ENCODE measurements around the gene GID8.

DNA sequence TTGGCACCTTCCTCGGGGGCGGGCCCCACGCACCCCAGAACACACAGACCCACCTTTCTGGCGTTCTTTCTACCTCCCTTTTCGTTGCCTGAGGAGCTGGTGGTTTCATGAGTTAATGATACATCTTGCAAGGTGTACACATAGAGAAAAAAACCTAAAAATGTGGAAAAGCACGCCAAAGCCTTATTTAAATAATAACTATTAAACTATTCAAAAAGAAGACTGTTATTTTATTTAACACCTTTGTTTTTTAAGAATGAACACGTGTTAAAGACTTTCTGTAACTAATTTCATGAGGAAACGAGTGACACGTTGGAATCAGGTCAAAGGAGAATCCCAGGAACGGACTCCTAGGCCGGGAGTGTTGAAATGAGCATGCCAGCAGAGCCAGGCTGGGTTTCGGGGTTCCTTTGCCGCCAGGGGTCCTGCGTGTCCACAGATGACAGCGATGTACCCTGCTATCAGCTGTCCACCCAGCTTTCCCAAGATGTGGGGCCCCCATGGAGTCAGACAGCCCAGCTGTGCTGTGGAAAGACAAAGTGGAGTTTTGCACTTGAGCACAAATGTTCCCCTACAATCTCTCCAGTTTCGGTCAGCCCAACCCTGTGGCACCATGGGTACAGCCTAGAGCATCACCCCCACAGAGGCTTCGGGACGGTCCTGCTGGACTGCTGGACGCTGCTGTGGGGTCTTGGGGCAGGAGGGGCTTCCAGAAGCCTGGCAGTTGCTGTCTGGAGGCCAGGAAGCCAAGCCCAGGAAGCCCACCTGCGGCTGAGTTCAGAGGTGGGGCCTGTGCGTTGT is 30.6 kb downstream of the GID8 start:
- TF ChIP-seq POLR2AphosphoS5 (IDR thresholded peaks at IDR 0.05) (no peak), EP300 (conservative IDR thresholded peaks at IDR 0.05; ENCODE audit: poor library complexity, severe bottlenecking) (no peak)
- TF ChIP-seq, protein P1, sequence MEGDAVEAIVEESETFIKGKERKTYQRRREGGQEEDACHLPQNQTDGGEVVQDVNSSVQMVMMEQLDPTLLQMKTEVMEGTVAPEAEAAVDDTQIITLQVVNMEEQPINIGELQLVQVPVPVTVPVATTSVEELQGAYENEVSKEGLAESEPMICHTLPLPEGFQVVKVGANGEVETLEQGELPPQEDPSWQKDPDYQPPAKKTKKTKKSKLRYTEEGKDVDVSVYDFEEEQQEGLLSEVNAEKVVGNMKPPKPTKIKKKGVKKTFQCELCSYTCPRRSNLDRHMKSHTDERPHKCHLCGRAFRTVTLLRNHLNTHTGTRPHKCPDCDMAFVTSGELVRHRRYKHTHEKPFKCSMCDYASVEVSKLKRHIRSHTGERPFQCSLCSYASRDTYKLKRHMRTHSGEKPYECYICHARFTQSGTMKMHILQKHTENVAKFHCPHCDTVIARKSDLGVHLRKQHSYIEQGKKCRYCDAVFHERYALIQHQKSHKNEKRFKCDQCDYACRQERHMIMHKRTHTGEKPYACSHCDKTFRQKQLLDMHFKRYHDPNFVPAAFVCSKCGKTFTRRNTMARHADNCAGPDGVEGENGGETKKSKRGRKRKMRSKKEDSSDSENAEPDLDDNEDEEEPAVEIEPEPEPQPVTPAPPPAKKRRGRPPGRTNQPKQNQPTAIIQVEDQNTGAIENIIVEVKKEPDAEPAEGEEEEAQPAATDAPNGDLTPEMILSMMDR (IDR thresholded peaks at IDR 0.05; ENCODE audit: poor library complexity, severe bottlenecking) = no peak
- TF ChIP-seq, protein P2, sequence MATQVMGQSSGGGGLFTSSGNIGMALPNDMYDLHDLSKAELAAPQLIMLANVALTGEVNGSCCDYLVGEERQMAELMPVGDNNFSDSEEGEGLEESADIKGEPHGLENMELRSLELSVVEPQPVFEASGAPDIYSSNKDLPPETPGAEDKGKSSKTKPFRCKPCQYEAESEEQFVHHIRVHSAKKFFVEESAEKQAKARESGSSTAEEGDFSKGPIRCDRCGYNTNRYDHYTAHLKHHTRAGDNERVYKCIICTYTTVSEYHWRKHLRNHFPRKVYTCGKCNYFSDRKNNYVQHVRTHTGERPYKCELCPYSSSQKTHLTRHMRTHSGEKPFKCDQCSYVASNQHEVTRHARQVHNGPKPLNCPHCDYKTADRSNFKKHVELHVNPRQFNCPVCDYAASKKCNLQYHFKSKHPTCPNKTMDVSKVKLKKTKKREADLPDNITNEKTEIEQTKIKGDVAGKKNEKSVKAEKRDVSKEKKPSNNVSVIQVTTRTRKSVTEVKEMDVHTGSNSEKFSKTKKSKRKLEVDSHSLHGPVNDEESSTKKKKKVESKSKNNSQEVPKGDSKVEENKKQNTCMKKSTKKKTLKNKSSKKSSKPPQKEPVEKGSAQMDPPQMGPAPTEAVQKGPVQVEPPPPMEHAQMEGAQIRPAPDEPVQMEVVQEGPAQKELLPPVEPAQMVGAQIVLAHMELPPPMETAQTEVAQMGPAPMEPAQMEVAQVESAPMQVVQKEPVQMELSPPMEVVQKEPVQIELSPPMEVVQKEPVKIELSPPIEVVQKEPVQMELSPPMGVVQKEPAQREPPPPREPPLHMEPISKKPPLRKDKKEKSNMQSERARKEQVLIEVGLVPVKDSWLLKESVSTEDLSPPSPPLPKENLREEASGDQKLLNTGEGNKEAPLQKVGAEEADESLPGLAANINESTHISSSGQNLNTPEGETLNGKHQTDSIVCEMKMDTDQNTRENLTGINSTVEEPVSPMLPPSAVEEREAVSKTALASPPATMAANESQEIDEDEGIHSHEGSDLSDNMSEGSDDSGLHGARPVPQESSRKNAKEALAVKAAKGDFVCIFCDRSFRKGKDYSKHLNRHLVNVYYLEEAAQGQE (IDR thresholded peaks at IDR 0.05; ENCODE audit: borderline replicate concordance) = no peak
